NCI-H510A (cell line): ENCODE measurements around the gene ERG28.
A peak's percentile ranks its signal among the peaks of the same experiment; 100 is the strongest.
"Not testable (repeated sequence)": the region's sequence is repeated elsewhere in the genome, so short reads cannot be mapped to it uniquely, and the experiment has no call there.

Source experiments
- DNase-seq: peaks from one replicate; lab custom pipeline; 2025; lab: John Stamatoyannopoulos, UW

ERG28 gene

GRCh38 chr14:75660630-75661498 is at the start of gene ERG28, which contains the start of gene TTLL5:
Gene ERG28 (minus strand): TSS chr14:75660876. CDS start chr14:75657502, 3,374 bp downstream.
Gene TTLL5 (plus strand): TSS chr14:75661246. CDS start chr14:75663150, 1,904 bp downstream.
- peak; percentile 97 for DNase-seq

GRCh38 chr14:75709207-75709812 is 48.6 kb upstream of the ERG28 start:
- DNase-seq = peak; percentile 39

GRCh38 chr14:75705014-75705413 is 44.3 kb upstream of the ERG28 start:
- no peak for DNase-seq

GRCh38 chr14:75703467-75703866 is 42.8 kb upstream of the ERG28 start:
- no peak for DNase-seq

- DNase-seq = no peak
Measured at GRCh38 chr14:75702616-75703261, 42.1 kb upstream of the ERG28 start.

- DNase-seq = no peak
Measured at GRCh38 chr14:75702122-75702521, 41.4 kb upstream of the ERG28 start.

- DNase-seq = peak; percentile 5
Measured at GRCh38 chr14:75700295-75700694, 39.6 kb upstream of the ERG28 start.

- no peak for DNase-seq
Measured at GRCh38 chr14:75699331-75699730, 38.7 kb upstream of the ERG28 start.

- DNase-seq = no peak
Measured at GRCh38 chr14:75697918-75698317, 37.2 kb upstream of the ERG28 start.

- no peak for DNase-seq
Measured at GRCh38 chr14:75697386-75697785, 36.7 kb upstream of the ERG28 start.

- not testable (repeated sequence) for DNase-seq
Measured at GRCh38 chr14:75695025-75695424, 34.3 kb upstream of the ERG28 start.

- no peak for DNase-seq
Measured at GRCh38 chr14:75690010-75690409, 29.3 kb upstream of the ERG28 start.

- no peak for DNase-seq
Measured at GRCh38 chr14:75689012-75689411, 28.3 kb upstream of the ERG28 start.

GRCh38 chr14:75685910-75686309 is 25.2 kb upstream of the ERG28 start:
- DNase-seq = no peak

- DNase-seq = no peak
Measured at GRCh38 chr14:75675265-75675960, 14.7 kb upstream of the ERG28 start.

GRCh38 chr14:75673345-75674035 is 12.8 kb upstream of the ERG28 start:
- no peak for DNase-seq

- no peak for DNase-seq
Measured at GRCh38 chr14:75672605-75673192, 12.0 kb upstream of the ERG28 start.

GRCh38 chr14:75667099-75667765 is 6.6 kb upstream of the ERG28 start:
- no peak for DNase-seq

GRCh38 chr14:75662966-75663365 is 2.3 kb upstream of the ERG28 start:
- no peak for DNase-seq

- no peak for DNase-seq
Measured at GRCh38 chr14:75661499-75661814, 781 bp upstream of the ERG28 start.

- no peak for DNase-seq
Measured at GRCh38 chr14:75660238-75660629, 442 bp downstream of the ERG28 start.
